Coronary artery (tissue), 2 donors: ENCODE measurements around the gene ZNF180.
A peak's percentile ranks its signal among the peaks of the same experiment; 100 is the strongest.

Experiments used
- DNase-seq: peaks from one replicate; pipeline ENCODE4 v3.0.0-alpha.2; 2017; ENCODE audit warnings: low spot score
- H3K27ac ChIP-seq, 2 donors: fragments of 200-600 bp; sonication (generic); one replicate each; pipeline ENCODE4 v1.5.1; 2016 to 2019
- H3K4me3 ChIP-seq: fragments of 200-600 bp; sonication (generic); 2 replicates; pipeline ENCODE4 v1.5.1; 2016; ENCODE audit warnings: mild to moderate bottlenecking, moderate library complexity
- TF ChIP-seq, protein P1 (sequence below): fragments of 200-600 bp; sonication (generic); IDR thresholded peaks from one replicate; pipeline ENCODE4 v1.5.1; 2019; ENCODE audit warnings: antibody characterized with exemption

ZNF180 gene

DNA sequence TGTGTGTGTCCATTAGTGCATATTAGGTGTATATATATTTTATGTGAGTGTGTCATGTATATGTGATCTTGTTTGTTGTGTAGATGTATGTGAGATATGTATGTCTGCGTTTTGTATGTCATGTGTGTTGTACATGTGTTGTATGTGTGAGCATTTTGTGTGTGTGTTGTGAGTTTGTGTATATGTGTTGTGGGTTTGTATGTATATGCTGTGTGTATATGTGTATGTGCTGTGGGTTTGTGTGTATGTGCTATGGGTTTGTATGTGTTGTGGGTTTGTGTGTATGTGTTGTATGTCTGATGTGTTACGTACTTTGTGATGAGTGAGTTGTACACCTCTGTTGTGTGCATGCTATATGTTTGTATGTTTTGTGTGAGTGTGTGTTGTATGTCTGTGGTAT is 21.0 kb upstream of the ZNF180 start:
- TF ChIP-seq, protein P1, sequence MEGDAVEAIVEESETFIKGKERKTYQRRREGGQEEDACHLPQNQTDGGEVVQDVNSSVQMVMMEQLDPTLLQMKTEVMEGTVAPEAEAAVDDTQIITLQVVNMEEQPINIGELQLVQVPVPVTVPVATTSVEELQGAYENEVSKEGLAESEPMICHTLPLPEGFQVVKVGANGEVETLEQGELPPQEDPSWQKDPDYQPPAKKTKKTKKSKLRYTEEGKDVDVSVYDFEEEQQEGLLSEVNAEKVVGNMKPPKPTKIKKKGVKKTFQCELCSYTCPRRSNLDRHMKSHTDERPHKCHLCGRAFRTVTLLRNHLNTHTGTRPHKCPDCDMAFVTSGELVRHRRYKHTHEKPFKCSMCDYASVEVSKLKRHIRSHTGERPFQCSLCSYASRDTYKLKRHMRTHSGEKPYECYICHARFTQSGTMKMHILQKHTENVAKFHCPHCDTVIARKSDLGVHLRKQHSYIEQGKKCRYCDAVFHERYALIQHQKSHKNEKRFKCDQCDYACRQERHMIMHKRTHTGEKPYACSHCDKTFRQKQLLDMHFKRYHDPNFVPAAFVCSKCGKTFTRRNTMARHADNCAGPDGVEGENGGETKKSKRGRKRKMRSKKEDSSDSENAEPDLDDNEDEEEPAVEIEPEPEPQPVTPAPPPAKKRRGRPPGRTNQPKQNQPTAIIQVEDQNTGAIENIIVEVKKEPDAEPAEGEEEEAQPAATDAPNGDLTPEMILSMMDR, result no peak
- no peak overlapping the region for H3K27ac ChIP-seq
- no peak for DNase-seq
- no peak overlapping the region for H3K4me3 ChIP-seq

DNA sequence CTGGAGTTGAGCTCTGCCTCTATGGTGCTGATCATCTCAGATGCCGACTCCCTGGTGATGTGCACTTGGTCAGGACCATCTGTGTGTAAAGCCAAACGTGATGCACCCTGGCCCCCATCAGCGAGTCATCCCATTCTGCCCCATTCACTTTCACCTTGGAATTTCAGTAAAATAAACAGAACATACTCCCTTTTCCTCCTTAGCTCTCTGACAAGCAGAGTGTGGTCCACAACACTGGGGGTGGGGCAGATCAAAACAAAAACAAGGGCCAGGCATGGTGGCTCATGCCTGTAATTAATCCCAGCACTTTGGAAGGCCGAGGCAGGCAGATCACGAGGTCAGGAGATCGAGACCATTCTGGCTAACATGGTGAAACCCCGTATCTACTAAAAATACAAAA is 16.8 kb upstream of the ZNF180 start:
- Histone ChIP-seq H3K4me3 (no peak overlapping the region), H3K27ac (no peak overlapping the region)
- DNase-seq, result no peak
- TF ChIP-seq, protein P1, result no peak

DNA sequence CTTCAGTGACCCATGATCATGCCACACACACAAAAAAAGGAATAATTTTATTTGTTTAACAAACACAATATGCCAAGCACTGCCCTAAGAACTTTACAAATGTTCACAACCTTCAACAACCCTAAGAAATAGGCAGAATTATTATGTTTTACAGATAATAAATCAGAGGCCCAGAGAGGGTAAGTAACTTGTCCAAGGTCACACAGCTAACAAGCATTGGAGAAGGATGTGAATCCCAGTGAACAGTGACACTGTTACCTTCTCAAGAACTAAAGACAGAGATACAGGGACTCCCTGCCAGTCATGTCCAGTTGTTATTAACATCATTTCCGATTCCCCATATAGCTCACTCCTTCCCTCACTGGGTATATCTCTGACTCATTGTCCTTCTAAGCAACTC is 15.6 kb upstream of the ZNF180 start:
- DNase-seq, result no peak
- TF ChIP-seq, protein P1, result no peak
- Histone ChIP-seq H3K27ac (no peak overlapping the region), H3K4me3 (no peak overlapping the region)

DNA sequence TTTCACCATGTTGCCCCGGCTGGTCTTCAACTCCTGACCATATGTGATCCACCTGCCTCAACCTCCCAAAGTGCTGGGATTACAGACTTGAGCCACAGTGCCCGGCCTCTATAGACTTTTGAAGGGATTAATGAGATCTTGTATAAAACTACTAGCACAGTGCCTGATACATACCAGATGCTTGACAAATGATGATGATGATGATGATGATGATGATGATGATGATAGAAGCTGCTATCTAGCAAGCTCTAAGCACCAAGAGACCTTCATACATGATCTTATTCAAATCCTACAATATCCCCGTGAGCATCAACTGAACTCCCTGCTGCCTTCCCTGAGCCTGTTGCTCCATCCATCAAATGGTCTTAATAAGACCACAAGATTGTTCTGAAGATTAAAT is 14.7 kb upstream of the ZNF180 start:
- DNase-seq, result no peak
- no peak overlapping the region for H3K4me3 ChIP-seq
- TF ChIP-seq, protein P1, result no peak
- no peak overlapping the region for H3K27ac ChIP-seq

DNA sequence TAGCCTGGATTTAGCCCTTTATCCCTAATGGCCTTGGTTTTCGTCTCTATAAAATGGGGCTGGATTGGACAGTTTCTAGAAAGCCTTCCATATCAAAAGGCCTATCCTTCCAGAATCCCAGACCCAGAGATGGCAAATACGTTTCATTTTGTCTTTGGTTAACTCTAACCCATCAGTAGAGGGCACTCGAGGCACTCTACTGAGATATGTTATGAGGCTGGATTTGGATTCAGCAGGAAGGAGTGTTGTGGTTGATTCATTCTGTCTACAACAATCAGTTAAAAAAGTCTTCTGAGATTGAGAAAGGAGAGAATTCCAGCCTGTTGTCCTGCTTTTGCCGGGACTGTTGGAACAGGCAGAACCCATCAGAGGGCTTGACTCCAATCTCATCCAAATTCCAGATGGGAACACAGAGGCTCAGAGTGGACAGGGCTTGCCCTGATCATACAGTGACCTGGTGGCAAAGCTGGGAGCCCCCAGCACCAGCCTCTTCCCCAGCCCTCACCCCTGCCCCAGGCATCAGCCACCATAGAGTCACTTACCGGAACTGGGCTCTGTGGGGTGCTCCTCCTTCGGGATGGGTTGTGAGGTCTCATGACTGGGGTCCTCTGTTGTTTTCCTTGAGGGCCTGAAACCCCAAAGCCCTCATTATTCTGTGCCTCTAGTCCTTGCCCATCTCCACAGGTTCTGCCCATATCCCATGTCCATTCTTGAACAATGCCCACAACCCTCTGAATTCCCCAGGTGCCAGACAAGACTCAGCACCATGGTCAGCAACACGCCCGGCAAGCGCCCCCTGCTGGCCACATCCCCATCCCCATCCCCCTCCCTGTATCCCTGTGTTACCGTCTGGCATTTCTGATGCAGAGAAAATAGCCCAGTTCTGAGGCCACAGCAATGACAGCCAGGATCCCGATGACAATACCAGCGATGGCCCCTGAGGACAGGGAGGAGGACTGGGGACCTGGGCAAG is 12.3 kb upstream of the ZNF180 start:
- no peak for DNase-seq
- H3K27ac ChIP-seq, result no peak overlapping the region
- TF ChIP-seq, protein P1, result no peak
- H3K4me3 ChIP-seq, result no peak overlapping the region

DNA sequence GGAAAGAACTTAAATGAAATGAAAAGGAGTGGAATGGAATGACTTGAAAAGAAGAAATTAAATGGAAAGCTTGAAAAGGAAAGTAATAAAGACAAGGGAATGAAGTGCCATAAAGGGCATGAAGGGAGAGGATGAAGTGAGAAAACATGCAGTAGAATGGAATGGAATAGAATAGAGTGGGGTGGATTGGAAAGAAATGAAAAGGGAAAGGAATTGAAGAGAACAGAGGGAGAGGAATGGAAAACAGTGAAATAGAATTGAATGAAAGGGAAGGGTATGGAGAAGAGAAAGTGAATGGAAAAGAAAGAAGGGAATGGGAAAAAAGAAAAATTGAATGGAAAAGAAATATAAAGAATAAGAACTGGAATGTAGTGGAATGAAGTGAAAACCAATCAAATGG is 9.2 kb upstream of the ZNF180 start:
- DNase-seq, result no peak
- Histone ChIP-seq H3K27ac (no peak overlapping the region), H3K4me3 (no peak overlapping the region)
- TF ChIP-seq, protein P1, result no peak

DNA sequence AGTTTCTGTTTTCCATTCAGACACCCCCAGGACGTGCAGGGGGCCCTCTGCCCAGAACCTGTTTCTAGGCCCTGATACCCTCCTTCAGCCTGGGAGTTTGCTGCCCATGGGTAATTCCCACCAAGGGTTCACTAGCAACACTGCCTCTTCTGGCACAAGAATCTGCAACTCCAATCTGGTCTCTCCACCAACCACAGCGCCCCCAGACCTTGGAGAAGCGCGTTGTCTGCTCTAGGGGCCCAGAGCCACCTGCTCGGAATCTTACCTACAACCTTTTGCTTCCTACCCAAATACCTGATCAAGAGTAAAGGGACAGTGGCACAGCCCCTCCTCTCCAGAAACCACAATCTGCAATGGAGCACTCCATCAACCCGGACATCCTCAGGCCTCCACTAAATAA is 763 bp downstream of the ZNF180 start:
- Histone ChIP-seq H3K4me3 (peak overlapping the region; percentile 85), H3K27ac (peak overlapping the region in 1 of 2 donors; percentile 89)
- TF ChIP-seq, protein P1, result no peak
- DNase-seq, result no peak
